GM04504 (cell line): ENCODE data around the gene CNIH3.
"Not testable (repeated sequence)": the region's sequence is repeated elsewhere in the genome, so short reads cannot be mapped to it uniquely, and the experiment has no call there.

Source experiments
- DNase-seq: peaks from one replicate; pipeline ENCODE4 v3.0.0-alpha.2; 2012; ENCODE audit warnings: low read depth

The CNIH3 gene

GRCh38 chr1:224615861-224616755 lies at the start of gene CNIH3:
Gene CNIH3 (plus strand): TSS chr1:224616317. CDS start chr1:224617175, 858 bp downstream.
- no peak for DNase-seq

- DNase-seq = not testable (repeated sequence)
Observed at GRCh38 chr1:224566492-224566891, 49.6 kb upstream of the CNIH3 start.

DNA sequence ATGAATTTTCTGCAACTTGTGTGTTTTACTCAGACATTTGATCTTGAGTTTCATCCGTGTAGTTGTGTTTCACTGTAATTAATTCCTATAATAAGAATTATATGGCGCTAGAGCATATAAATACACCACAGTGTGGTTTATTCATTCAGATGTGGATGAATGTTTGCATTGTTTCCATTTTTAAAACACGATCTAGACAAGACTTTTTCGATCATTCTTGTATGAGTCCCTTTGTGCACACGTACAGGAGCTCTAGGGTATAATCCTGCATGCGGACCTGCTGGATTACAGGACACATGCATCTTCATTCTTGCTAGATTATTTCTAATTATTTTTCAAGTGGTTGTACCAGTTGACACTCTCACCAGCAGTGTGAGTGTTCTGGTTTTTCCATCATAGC lies 46.8 kb upstream of the CNIH3 start:
- no peak for DNase-seq

- not testable (repeated sequence) for DNase-seq
Observed at GRCh38 chr1:224571975-224572374, 44.1 kb upstream of the CNIH3 start.

- DNase-seq = no peak
Observed at GRCh38 chr1:224579526-224579925, 36.6 kb upstream of the CNIH3 start.

DNA sequence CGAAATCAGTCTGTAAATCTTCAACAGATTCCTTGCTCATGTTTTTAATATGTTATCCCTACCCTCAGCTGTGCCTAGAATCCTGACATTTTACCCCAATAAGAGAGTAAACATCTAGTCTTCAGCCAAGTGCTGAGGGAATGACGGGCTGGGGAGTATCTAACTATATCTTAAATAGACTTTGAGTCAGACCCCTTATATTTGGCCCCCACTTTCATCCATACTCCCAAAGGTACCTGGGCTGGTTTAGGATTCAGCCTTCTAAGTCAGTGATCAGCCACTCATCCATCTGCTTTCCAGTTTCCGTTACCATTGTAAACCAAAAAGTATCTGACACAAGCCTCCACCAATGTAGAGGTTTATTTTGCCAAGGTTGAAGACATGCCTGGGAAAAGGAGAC lies 36.1 kb upstream of the CNIH3 start:
- DNase-seq = no peak

- DNase-seq = no peak
Observed at GRCh38 chr1:224582041-224582440, 34.1 kb upstream of the CNIH3 start.

- no peak for DNase-seq
Observed at GRCh38 chr1:224583774-224584173, 32.3 kb upstream of the CNIH3 start.

GRCh38 chr1:224585051-224585450 lies 31.1 kb upstream of the CNIH3 start:
- no peak for DNase-seq

GRCh38 chr1:224587051-224587450 lies 29.1 kb upstream of the CNIH3 start:
- no peak for DNase-seq

DNA sequence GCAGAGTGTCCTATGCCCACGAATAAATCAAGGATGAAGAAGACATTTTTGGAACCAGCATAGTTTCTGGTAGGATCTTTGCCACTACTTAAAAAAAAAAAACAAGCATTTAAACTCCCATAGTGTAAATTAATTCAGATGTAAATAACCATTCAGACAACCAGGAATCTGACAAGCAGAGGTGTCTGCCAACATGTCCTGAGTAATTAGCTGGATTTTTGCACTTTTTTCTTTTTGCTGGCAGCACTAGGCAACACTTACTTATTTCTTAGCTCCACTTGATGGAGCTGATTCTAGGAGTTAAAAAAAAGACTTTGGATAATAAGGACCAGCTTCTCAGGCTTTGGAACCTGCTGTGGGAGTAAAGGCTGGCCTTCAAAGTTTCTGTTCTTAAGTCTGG lies 27.6 kb upstream of the CNIH3 start:
- DNase-seq = no peak

GRCh38 chr1:224589006-224589405 lies 27.1 kb upstream of the CNIH3 start:
- DNase-seq = no peak

DNA sequence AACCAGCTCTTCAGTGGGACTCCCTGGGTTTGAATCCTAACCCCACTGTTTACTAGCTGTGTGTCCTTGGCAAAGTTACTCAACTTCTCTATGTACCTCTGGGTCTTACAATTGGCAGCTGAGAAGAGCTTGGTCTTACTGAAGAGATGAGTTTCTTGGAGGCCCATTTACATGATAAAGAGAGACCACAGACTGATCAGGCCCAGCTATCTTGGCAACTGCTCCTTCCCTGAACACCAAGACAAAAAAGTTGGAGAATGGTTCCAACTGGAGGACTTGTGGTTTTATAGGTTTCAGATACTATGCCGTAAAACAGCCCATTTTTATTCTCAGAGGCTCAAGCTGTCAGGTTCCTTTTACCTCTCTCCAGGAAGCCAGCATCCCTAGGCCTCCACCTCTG lies 24.8 kb upstream of the CNIH3 start:
- no peak for DNase-seq

GRCh38 chr1:224592636-224593582 lies 23.2 kb upstream of the CNIH3 start:
- DNase-seq = peak; percentile 86

DNA sequence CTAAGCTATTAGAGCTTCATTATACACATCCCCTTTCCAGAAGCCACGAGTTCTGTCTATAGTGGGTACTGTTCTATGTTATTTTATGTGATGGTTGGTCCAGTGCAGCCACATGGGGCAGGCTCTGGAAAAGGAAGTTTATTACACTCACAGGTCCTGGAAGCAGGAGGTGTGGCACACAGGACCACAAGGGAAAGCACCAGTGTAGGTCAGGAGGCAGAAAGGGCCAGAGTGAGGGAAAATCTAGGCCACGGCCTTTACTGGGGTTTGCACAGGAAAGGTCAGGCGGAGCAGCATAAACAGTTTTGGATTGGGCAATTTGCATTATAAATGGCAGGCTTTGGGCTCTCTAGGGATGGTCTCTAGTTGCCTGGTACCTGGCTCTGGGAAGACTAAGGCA lies 21.8 kb upstream of the CNIH3 start:
- DNase-seq = no peak

- no peak for DNase-seq
Observed at GRCh38 chr1:224594851-224595250, 21.3 kb upstream of the CNIH3 start.

- DNase-seq = no peak
Observed at GRCh38 chr1:224605482-224606181, 10.5 kb upstream of the CNIH3 start.

GRCh38 chr1:224607188-224608148 lies 8.6 kb upstream of the CNIH3 start:
- DNase-seq = no peak

DNA sequence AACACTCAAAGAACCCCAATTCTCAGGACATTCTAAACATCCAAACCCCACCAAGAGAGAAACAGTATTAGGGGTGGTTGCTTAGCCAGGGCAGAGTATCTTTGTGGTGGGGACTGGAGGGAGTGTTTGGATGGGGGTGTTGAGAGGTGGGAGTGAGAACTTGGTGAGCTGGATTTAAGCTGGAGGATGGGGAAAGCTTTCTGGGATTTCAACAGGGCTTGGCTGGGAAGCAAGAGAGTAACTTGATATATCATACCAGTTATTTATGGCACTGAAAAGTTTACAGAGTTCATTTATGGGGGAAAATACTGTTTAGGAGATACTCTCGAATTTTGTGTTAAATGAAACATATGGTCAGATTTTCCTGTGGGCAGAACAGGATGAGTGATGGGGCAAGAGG lies 6.8 kb upstream of the CNIH3 start:
- no peak for DNase-seq

- no peak for DNase-seq
Observed at GRCh38 chr1:224612246-224612645, 3.9 kb upstream of the CNIH3 start.

DNA sequence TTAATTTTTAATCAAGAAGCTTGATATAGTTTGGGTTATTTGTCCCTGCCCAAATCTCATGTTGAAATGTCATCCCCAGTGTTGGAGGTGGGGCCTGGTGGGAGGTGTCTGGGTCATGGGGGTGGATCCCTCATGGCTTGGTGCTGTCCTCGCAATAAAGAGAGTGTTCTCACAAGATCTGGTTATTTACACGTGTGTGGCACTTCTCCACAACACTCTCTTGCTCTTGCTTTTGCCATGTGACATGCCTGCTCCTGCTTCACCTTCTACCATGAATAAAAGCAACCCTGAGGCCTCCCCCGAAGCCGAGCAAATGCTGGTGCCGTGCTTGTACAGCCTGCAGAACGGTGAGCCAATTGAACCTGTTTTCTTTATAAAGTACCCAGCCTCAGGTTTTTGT lies 2.6 kb upstream of the CNIH3 start:
- no peak for DNase-seq
